Measurements from ENCODE around the gene STAU1.
A peak's percentile ranks its signal among the peaks of the same experiment; 100 is the strongest.
"Not testable (repeated sequence)": the region's sequence is repeated elsewhere in the genome, so short reads cannot be mapped to it uniquely, and the experiment has no call there.

The STAU1 gene

GRCh38 chr20:49199729-49200293, 11.7 kb upstream of the STAU1 start:
- no peak for DNase-seq

DNA sequence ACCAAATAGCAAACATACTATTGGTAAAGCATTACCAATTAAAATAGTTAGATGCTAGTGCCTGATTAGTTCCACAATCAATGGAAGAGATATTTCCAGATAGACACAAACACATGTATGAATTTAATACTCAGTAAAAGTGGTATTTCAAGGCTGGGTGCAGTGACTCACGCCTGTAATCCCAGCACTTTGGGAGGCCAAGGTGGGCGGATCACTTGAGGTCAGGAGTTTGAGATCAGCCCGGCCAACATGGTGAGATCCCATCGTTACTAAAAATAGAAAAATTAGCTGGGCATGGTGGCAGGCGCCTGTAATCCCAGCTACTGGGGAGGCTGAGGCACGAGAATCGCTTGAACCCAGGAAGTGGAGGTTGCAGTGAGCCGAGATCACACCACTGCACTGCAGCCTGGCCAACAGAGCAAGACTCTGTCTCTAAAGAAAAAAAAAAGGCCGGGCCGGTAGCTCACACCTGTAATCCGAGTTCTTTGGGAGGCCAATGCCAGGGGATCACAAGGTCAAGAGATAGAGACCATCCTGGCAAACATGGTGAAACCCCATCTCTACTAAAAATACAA, 4.9 kb upstream of the STAU1 start:
- DNase-seq, result not testable (repeated sequence)

- DNase-seq, result no peak
Measured at GRCh38 chr20:49187330-49187850, 744 bp downstream of the STAU1 start.

DNA sequence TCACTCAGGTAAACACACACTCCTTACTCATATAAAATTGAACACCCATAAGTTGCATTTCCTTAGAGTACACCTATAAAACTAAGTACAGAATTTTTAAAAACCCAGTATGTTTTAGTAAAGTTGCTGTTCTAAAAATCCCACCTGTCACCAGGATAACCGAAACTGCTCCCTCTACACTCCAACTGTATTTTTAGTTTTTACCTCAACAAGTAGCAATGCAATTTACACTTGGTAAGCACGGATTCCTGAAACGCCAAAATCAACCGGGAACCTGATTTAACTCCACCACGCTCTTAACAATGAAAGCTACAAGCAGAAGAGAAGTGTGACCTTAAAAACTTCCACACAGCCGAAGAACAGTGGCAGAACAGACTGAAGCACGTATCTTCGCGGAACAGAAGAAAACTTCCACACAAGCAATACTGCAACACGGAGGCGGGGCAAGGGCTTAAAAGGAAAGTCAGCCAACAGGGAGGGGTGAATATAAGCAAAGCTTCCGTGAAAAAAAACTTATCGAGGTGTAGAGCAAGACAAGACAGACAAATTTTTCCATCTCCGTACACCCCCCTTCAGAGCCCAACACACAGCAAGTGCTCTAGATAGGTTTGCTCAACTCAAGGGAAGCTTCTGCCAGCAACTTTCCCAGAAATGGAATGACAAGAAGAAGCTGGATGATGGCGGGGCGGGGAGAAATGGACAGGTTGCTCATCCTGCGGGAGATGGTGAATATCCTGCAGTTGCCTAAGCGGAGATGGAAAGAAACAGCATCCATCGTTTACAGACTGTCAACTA, 1.4 kb downstream of the STAU1 start:
- DNase-seq, result peak; percentile 71

DNA sequence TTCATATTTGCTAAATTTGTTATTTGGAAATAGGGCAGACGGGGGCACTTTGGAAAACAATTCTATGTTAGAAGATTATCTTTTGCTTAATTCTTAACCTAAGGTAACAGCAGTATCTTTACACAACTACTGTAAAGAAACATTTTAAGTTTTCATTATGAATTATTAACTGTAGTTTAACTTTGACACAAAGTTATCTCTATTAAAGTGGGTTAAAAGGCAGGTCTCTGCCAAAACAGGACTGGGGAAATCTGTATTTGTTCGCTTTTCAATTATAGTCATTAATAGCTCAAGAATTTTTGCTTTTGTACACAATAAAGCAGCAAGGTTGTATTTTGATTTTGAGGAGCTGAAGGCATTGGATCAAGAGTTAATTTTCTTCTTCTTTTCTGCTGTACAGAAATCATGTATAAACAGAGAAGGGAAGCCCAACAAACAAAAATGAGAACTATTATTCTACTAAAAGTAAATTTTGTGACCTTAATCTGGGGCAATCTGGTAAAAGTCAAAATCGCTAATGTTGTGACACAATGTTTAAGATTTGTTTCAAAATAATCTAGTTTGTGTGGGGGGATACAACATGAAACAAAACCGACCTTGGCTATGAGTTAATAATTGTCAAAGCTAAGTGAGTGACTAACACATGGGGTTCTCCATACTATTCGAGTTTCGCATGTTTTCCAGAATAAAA, 2.9 kb downstream of the STAU1 start:
- no peak for DNase-seq

- DNase-seq, result no peak
Measured at GRCh38 chr20:49184691-49185070, 3.5 kb downstream of the STAU1 start.

- DNase-seq, result not testable (repeated sequence)
Measured at GRCh38 chr20:49184084-49184501, 4.0 kb downstream of the STAU1 start.

- DNase-seq, result no peak
Measured at GRCh38 chr20:49183444-49183843, 4.7 kb downstream of the STAU1 start.

DNA sequence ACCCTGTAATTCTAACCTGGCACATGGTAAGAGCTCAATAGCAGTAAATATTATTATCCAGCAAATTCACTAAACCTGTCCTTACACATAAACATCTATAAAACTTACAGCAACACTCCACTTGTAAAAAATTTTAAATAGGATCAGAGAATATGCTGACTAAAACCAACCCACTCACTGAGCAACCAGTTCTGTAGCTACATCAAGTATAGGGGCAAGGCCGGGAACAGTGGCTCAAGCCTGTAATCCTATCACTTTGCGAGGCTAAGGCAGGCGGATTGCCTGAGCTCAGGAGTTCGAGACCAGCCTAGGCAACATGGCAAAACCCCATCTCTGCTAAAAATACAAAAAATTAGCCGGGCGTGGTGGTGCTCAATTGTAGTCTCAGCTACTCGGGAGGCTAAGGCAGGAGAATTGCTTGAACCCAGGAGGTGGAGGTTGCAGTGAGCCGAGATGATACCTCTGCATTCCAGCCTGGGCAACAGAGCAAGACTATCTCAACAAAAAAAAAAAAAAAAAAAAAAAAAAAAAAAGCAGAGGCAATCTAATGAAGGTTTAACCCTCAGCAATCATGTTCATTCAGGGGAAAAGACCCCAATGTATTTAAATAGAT, 6.8 kb downstream of the STAU1 start:
- DNase-seq, result no peak

DNA sequence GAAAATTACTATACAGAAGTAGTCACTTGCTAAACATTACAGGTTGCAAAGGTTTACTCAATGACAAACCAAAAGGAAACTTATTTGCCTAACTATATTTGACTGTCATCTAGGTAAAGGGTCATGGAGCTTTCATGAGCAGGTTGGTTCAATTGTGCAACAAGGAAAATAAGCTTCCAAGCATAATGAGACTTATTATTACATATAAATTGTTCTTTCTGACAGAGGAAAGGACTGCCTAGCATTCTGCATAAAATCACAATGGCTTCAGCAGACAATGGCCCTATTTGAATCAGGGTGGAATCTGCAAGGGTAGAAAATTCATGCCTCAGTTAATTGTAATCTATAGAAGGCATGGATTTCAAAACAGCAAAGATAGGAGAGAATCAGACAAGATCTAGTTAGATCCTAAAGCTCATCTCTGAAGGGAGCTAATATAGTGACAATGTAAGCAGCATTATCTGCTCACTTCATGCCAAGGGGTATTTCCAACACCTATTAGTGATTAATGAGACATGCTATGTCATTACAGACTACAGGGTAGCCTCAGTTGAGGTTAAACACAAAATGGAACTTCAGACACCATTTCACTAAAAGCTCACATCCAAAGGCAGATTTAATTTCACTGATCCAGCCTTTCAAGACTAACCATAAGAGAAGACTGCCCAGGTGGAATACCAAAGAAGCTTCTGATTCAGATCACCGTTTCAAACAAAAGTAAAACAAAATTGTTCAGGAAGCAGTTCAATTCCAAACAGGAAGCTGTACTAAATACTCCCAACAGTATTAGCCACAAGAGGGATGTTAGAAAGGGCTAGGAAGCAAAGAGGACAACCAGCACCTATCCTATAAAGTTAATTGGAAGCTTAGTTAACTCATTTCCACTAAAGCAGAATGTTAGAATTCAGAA, 8.5 kb downstream of the STAU1 start:
- DNase-seq, result no peak

- no peak for DNase-seq
Measured at GRCh38 chr20:49174183-49174582, 14.0 kb downstream of the STAU1 start.

DNA sequence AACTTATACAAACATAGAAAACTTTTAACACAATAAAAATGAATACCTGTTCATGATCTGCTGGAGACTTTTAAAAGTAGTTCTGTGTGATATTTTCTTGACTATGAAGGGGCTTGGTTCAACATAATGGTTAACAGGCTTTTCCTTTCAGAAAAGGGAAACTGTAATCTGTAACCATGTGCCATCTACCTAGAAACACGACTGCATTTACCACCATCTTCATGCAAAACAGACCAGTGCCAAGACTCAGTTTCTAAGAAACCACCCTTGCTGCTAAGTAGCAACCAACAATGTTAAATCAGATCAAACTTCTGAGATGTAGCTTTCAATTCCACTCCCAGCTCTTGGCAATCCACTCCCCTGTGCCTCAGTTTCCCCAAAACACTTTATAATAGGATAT, 15.7 kb downstream of the STAU1 start:
- DNase-seq, result no peak

DNA sequence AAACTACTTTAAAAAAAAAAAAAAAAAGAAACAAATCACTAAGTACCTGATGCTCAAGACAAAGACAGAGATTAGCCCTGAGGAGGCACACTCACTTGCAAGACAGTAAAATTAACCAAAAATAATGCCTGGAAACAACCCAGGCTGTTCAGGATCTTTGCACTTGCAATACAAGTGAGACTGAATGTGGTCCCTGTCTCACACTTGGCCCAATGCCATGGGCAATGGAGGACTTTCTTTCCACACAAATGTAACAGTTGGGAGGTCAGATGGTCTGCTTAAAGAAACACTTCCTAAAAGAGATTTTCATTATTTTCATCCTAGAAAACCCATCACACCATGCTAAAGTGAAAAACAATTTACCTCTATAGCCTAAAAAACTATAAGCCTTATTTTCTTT, 16.2 kb downstream of the STAU1 start:
- DNase-seq, result no peak

DNA sequence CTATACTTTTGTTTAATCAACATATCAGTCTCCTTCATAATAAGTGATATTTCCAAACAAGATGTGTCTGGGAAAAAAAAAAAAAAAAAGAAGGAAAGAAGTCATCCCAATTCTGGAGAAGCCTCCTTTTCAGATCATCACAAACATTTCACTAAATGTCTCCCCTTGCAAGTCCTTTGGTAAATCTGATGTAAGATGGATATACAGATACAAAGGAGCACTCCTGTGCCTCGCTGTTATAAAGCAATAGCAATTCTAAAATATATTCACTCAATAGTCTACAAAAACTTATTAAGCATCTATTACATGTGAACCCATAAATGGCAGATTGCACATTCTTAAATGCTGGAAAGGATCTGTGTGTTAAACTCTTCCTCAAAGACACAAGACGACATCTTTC, 17.4 kb downstream of the STAU1 start:
- no peak for DNase-seq

GRCh38 chr20:49169547-49169946, 18.6 kb downstream of the STAU1 start:
- DNase-seq, result no peak

- not testable (repeated sequence) for DNase-seq
Measured at GRCh38 chr20:49168864-49169263, 19.3 kb downstream of the STAU1 start.

DNA sequence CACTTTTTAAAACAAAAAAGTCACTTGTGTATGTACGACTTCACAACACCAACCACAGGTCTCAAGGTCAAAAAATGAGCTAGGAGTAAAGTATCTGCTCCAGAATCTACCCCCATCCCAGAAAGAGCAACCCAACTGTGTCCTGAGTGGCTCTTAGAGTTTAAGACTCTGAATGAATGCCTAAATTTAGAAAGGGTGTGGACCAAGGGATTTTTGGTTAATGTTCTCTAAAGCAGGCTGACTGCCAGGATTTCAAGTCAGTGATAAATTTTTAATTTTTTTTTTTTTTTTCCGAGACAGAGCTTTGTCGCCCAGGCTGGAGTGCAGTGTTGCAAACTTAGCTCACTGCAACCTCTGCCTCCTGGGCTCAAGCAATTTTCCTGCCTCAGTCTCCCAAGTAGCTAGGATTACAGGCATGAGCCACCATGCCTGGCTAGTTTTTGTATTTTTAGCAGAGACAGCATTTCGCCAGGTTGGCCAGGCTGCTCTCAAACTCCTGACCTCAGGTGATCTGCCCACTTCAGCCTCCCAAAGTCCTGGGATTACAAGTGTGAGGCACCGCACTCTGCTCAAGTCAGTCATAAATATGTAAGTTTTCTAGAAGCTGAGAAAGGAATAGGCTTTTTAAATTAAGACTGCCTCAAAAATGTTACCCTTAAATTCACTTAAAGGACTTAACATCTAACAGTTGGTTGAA, 20.2 kb downstream of the STAU1 start:
- DNase-seq, result no peak

- DNase-seq, result peak; percentile 63
Measured at GRCh38 chr20:49166534-49167449, 21.3 kb downstream of the STAU1 start.

GRCh38 chr20:49165611-49166010, 22.5 kb downstream of the STAU1 start:
- no peak for DNase-seq

- no peak for DNase-seq
Measured at GRCh38 chr20:49163696-49164095, 24.4 kb downstream of the STAU1 start.
